HEK293 (cell line): ENCODE measurements around the gene CACNA1S.

Experiments used
- CTCF ChIP-seq: fragments of 450-650 bp; formaldehyde crosslinking; IDR thresholded peaks from 2 replicates; pipeline ENCODE4 v1.5.1; 2016; ENCODE audit warnings: missing biosample characterization, missing genetic modification characterization
- REST ChIP-seq: fragments of 450-650 bp; formaldehyde crosslinking; IDR thresholded peaks from 2 replicates; pipeline ENCODE4 v1.5.1; 2016; ENCODE audit warnings: missing biosample characterization, missing genetic modification characterization
- TRIM28 ChIP-seq: IDR thresholded peaks from 2 replicates; pipeline ENCODE4 v1.6.1; 2011; ENCODE audit warnings: low read length, control low read depth, borderline replicate concordance
- TSHZ1 ChIP-seq: fragments of 450-650 bp; formaldehyde crosslinking; IDR thresholded peaks from 2 replicates; pipeline ENCODE4 v1.5.1; 2016; ENCODE audit warnings: missing biosample characterization, missing genetic modification characterization, borderline replicate concordance
- ZNF140 ChIP-seq: fragments of 450-650 bp; formaldehyde crosslinking; IDR thresholded peaks from 2 replicates; pipeline ENCODE4 v1.5.1; 2016; ENCODE audit warnings: missing biosample characterization, missing genetic modification characterization
- ZNF747 ChIP-seq: fragments of 450-650 bp; formaldehyde crosslinking; IDR thresholded peaks from 2 replicates; pipeline ENCODE4 v1.5.1; 2016; ENCODE audit warnings: missing biosample characterization, missing genetic modification characterization
- TF ChIP-seq, protein P1 (sequence below): fragments of 450-650 bp; formaldehyde crosslinking; IDR thresholded peaks from 2 replicates; pipeline ENCODE4 v1.5.1; 2016; ENCODE audit warnings: missing biosample characterization, missing genetic modification characterization

GRCh38 chr1:201091256-201091655, 21.0 kb downstream of the CACNA1S start:
- TF ChIP-seq ZNF140 (tag by site-specific recombination) (no peak), TSHZ1 (tag by site-specific recombination) (no peak), REST (tag by site-specific recombination) (no peak), CTCF (tag by site-specific recombination) (no peak), TRIM28 (no peak), ZNF747 (tag by site-specific recombination) (no peak)
- TF ChIP-seq, protein P1, sequence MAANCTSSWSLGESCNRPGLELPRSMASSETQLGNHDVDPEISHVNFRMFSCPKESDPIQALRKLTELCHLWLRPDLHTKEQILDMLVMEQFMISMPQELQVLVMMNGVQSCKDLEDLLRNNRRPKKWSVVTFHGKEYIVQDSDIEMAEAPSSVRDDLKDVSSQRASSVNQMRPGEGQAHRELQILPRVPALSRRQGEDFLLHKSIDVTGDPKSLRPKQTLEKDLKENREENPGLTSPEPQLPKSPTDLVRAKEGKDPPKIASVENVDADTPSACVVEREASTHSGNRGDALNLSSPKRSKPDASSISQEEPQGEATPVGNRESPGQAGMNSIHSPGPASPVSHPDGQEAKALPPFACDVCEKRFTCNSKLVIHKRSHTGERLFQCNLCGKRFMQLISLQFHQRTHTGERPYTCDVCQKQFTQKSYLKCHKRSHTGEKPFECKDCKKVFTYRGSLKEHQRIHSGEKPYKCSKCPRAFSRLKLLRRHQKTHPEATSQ = no peak
